Psoas muscle (tissue), 8 donors: Measurements from ENCODE around the gene ZNF609. TPM values are rescaled to one million over a fixed set of nuclear protein-coding genes. Genes with fewer than 3 reads are reported as not detected.

ENCODE experiments used
- ATAC-seq, 4 donors: fragments of 200-7000 bp; cut with Tn5 transposase; one replicate each; pipeline ENCODE4 v1.9.1; 2020; ENCODE audit warnings: moderate library complexity in 3 of 4, mild to moderate bottlenecking in 2 of 4
- DNase-seq, 2 donors: peaks; one replicate each; pipeline ENCODE4 v3.0.0-alpha.2; 2020
- H3K27ac ChIP-seq: fragments of 200-600 bp; one replicate; pipeline ENCODE4 v1.8.0; 2022
- H3K27me3 ChIP-seq, 3 donors: fragments of 200-600 bp in 1 of 3; one replicate each; pipeline versions ENCODE4 v1.6.1 to v1.8.0; 2013 to 2022; ENCODE audit warnings: low read length in 2 of 3, mild to moderate bottlenecking in 2 of 3, moderate library complexity in 1 of 3; ENCODE audit not compliant: insufficient read depth in 3 of 3
- H3K36me3 ChIP-seq, 2 donors: fragments of 200-600 bp in 1 of 2; one replicate each; pipeline versions ENCODE4 v1.6.1 to v1.8.0; 2013 to 2022; ENCODE audit warnings: low read depth in 1 of 2, mild to moderate bottlenecking in 1 of 2, moderate library complexity in 1 of 2; ENCODE audit not compliant: insufficient read depth in 1 of 2
- H3K4me1 ChIP-seq: fragments of 200-600 bp; one replicate; pipeline ENCODE4 v1.8.0; 2022
- H3K4me3 ChIP-seq: fragments of 200-600 bp; one replicate; pipeline ENCODE4 v1.8.0; 2022; ENCODE audit warnings: mild to moderate bottlenecking
- H3K9me3 ChIP-seq: fragments of 200-600 bp; one replicate; pipeline ENCODE4 v1.8.0; 2022
- CTCF ChIP-seq: fragments of 200-600 bp; IDR thresholded peaks from one replicate; pipeline ENCODE4 v1.8.0; 2022; ENCODE audit warnings: antibody characterized with exemption
- WGBS, 3 donors: extraction: QIAGEN DNeasy Blood & Tissue Kit; methylation state at CpG; one replicate each; pipeline versions ENCODE4 v1.1.6 to v1.1.7; 2013; 5-methylcytosine and 5-hydroxymethylcytosine counted together
- intact Hi-C, 2 donors: fragments of 100-400 bp; cut with DNase I; formaldehyde crosslinking; loops; one replicate each; pipeline versions ENCODE4 v1.11.0 to v1.14.2; 2022
- polyA plus RNA-seq, 3 donors: library from polyadenylated mRNA; stranded (reverse); fragments of 200-250 nt; gene quantifications; one replicate each; pipeline ENCODE4 v1.2.3, GENCODE V29; 2013
- total RNA-seq, 4 donors: library from RNA; stranded (reverse); fragmentation: NEBNext Ultra II Directional in 2 of 4; extraction: Animal tissue kit (Norgen Biotek cat#: 25700) in 2 of 4; gene quantifications; one replicate each; pipeline versions ENCODE4 v1.2.1 to v1.2.4, GENCODE V29; 2021 to 2023
- donor health status: healthy with polysubstance abuse.
- donor health status: DM: no; HTN: no; CAD: no; lungs with moderate emphysema.
- donor health status: Bipolar disorder and iron deficiency.
- donor health status: healthy.
- donor health status: DM: yes; HTN: yes; CAD: no.
- donor health status: DM: no; HTN: no; CAD: no.
- donor health status: DM: no; HTN: no; CAD: no.
- donor health status: DM: yes; HTN: yes; CAD: no.

Gene ZNF609
- total and polyA plus RNA-seq, 7 donors = 3.2 to 15.0 (median 10.2) TPM

GRCh38 chr15:64695561-64695992 lies 235.2 kb downstream of the ZNF609 start:
- Histone ChIP-seq H3K4me1 (peaks cover 88% of the 10 kb centered on the region), H3K36me3 (peaks cover 0 to 17% of the 10 kb centered on the region in 2 donors), H3K27me3 (no peaks in the 10 kb centered on the region), H3K4me3 (no peak overlapping the region), H3K9me3 (no peaks in the 10 kb centered on the region), H3K27ac (peak overlapping the region; percentile 39)
- no peak for DNase-seq
- no peak for ATAC-seq
- WGBS, 3 donors = 50 to 56% (median 51%) methylated on average over 6 of the region's 6 CpGs
- intact Hi-C loops = no loop called here
- TF ChIP-seq CTCF = no peak

- no peak for ATAC-seq
- TF ChIP-seq CTCF = no peak
- Histone ChIP-seq H3K27ac (peak overlapping the region; percentile 39), H3K27me3 (no peaks in the 10 kb centered on the region), H3K4me3 (no peak overlapping the region), H3K36me3 (peaks cover 0 to 9% of the 10 kb centered on the region in 2 donors), H3K4me1 (peaks cover 88% of the 10 kb centered on the region), H3K9me3 (no peaks in the 10 kb centered on the region)
- intact Hi-C loops = no loop called here
- WGBS, 3 donors = 40 to 57% (median 47%) methylated on average over 3 of the region's 3 CpGs
- no peak for DNase-seq
These were observed 236.1 kb downstream of the ZNF609 start for GRCh38 chr15:64696481-64696880.

- H3K4me3 ChIP-seq = peak overlapping the region; percentile 85
- DNase-seq (no peak), ATAC-seq (no peak)
- peaks cover 0 to 4% of the 10 kb centered on the region in 2 donors for H3K36me3 ChIP-seq
- 37 to 51% (median 45%) methylated on average over 3 of the region's 3 CpGs for WGBS, 3 donors
- peaks cover 82% of the 10 kb centered on the region for H3K4me1 ChIP-seq
- no peak for TF ChIP-seq CTCF
- H3K27me3 ChIP-seq = no peaks in the 10 kb centered on the region
- H3K9me3 ChIP-seq = no peaks in the 10 kb centered on the region
- intact Hi-C loops = no loop called here
- peak overlapping the region; percentile 87 for H3K27ac ChIP-seq
These were observed 237.6 kb downstream of the ZNF609 start for GRCh38 chr15:64697911-64698369.

- peaks cover 77% of the 10 kb centered on the region for H3K4me1 ChIP-seq
These were observed 238.4 kb downstream of the ZNF609 start for GRCh38 chr15:64698823-64699222.

More at GRCh38 chr15:64698823-64699222, 238.4 kb downstream of the ZNF609 start:
- intact Hi-C loops = no loop called here
- DNase-seq (no peak), ATAC-seq (no peak)
- peak overlapping the region; percentile 87 for H3K27ac ChIP-seq
- TF ChIP-seq CTCF = no peak
- no peaks in the 10 kb centered on the region for H3K9me3 ChIP-seq
- no peaks in the 10 kb centered on the region for H3K27me3 ChIP-seq
- peak overlapping the region; percentile 85 for H3K4me3 ChIP-seq
- H3K36me3 ChIP-seq = peaks cover 0 to 2% of the 10 kb centered on the region in 2 donors
